Mesendoderm (in vitro differentiated cells): ENCODE results near the gene IQGAP3. TPM values are rescaled to one million over a fixed set of nuclear protein-coding genes. Genes with fewer than 3 reads are reported as not detected.

ENCODE experiments used
- DNase-seq: peaks from one replicate; pipeline ENCODE4 v3.0.0; 2013
- H2AK5ac ChIP-seq: 2 replicates; pipeline ENCODE4 v1.6.1; 2013; ENCODE audit warnings: low read length, inconsistent platforms
- H2BK120ac ChIP-seq: 2 replicates; pipeline ENCODE4 v1.6.1; 2013; ENCODE audit warnings: low read depth, mild to moderate bottlenecking, low read length, moderate library complexity, mixed read lengths
- H2BK15ac ChIP-seq: replicated peaks from 2 replicates; pipeline ENCODE4 v1.6.1; 2013; ENCODE audit warnings: low read depth, mild to moderate bottlenecking, moderate library complexity
- H2BK5ac ChIP-seq: 2 replicates; pipeline ENCODE4 v1.6.1; 2013; ENCODE audit warnings: low read length, inconsistent platforms
- H3K18ac ChIP-seq: 2 replicates; pipeline ENCODE4 v1.6.1; 2013; ENCODE audit warnings: mild to moderate bottlenecking, low read length, mixed read lengths
- H3K23ac ChIP-seq: one replicate; pipeline ENCODE4 v1.6.1; 2013; ENCODE audit warnings: low read length
- H3K27ac ChIP-seq: 2 replicates; pipeline ENCODE4 v1.5.1; 2013; ENCODE audit warnings: low read depth, mild to moderate bottlenecking, inconsistent platforms, low read length, moderate library complexity
- H3K27me3 ChIP-seq: 2 replicates; pipeline ENCODE4 v1.6.1; 2013; ENCODE audit warnings: low read length, control low read depth, mild to moderate bottlenecking, inconsistent platforms; ENCODE audit not compliant: insufficient read depth, poor library complexity
- H3K36me3 ChIP-seq: 2 replicates; pipeline ENCODE4 v1.6.1; 2013; ENCODE audit warnings: low read length, inconsistent platforms; ENCODE audit not compliant: control insufficient read depth, insufficient read depth
- H3K4ac ChIP-seq: one replicate; pipeline ENCODE4 v1.6.1; 2013; ENCODE audit warnings: low read depth, mild to moderate bottlenecking, low read length, moderate library complexity
- H3K4me1 ChIP-seq: 2 replicates; pipeline ENCODE4 v1.6.1; 2013; ENCODE audit warnings: low read depth, low read length, inconsistent platforms; ENCODE audit not compliant: control insufficient read depth
- H3K4me2 ChIP-seq: 2 replicates; pipeline ENCODE4 v1.6.1; 2013; ENCODE audit warnings: low read length
- H3K4me3 ChIP-seq: 2 replicates; pipeline ENCODE4 v1.5.1; 2013; ENCODE audit warnings: mild to moderate bottlenecking, low read length
- H3K56ac ChIP-seq: one replicate; pipeline ENCODE4 v1.6.1; 2013; ENCODE audit warnings: low read length
- H3K79me1 ChIP-seq: 2 replicates; pipeline ENCODE4 v1.6.1; 2013; ENCODE audit warnings: low read length, inconsistent platforms
- H3K79me2 ChIP-seq: 2 replicates; pipeline ENCODE4 v1.6.1; 2013; ENCODE audit warnings: mild to moderate bottlenecking, low read length; ENCODE audit not compliant: control insufficient read depth, insufficient read depth
- H3K9ac ChIP-seq: 2 replicates; pipeline ENCODE4 v1.6.1; 2013; ENCODE audit warnings: low read length, inconsistent platforms
- H4K5ac ChIP-seq: one replicate; pipeline ENCODE4 v1.6.1; 2013; ENCODE audit warnings: low read length
- H4K8ac ChIP-seq: one replicate; pipeline ENCODE4 v1.6.1; 2013; ENCODE audit warnings: low read depth, mild to moderate bottlenecking, control low read depth, low read length, moderate library complexity
- WGBS: extraction: QIAGEN DNeasy Blood & Tissue Kit; methylation state at CpG from one replicate; pipeline ENCODE4 v1.1.7; 2013; ENCODE audit warnings: low lambda C conversion rate, missing lambda C conversion rate; ENCODE audit not compliant: insufficient coverage; ENCODE audit errors: extremely low coverage; 5-methylcytosine and 5-hydroxymethylcytosine counted together
- polyA plus RNA-seq, 2 experiments: library from polyadenylated mRNA; stranded (reverse); fragments of 200-250 nt; gene quantifications; one replicate each; pipeline ENCODE4 v1.2.3, GENCODE V29; 2013

Gene IQGAP3
- polyA plus RNA-seq (2013, experiment 1 of 2), result 9.4 TPM
- polyA plus RNA-seq (2013, experiment 2 of 2), result 9.5 TPM

DNA sequence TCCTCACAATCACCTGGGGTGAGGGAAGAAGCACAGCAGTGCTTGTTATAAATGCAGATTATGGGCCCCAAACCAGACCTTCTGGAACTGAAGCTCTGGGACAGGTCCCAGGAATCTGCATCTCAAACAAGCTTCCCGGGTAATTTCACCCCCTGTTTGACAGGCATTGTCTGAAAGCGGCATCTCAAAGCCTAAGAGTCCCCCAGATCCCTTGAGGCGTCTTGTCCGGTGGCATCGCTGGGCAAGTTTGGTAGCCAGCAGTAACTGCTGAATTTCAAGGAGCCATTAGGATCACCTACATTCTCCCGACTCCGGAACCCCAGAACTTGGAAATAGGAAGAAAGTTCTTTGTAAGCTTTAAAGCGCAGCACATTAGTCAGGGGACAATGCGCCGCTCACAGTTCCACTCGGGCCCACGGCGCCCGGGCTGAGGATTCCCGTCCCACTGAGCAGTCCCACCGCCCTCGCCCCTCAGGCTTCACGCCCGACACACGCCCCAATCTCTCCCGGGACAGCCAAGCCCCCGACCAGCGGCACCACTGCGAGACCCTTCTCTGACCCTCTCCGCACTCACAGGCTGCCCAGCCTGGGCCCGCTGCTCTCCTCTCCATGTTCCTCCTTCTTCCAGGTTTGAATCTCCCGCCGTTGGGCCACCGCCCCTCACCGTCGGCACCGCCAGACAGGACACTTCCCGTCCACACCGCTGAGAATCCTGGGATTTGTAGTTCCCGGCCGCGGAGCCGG lies at the start of gene IQGAP3:
IQGAP3 (minus strand) TSS at position 647 of the 744 bp plus-strand sequence; CDS start at position 611, 36 bp downstream.
- Histone ChIP-seq H3K79me1 (peaks cover 5% of the 10 kb centered on the region), H3K4me2 (peak within 1 kb of the TSS; percentile 26), H3K36me3 (no peaks in the 10 kb centered on the region), H2BK15ac (no peak within 1 kb of the TSS), H3K4ac (no peak within 1 kb of the TSS), H2AK5ac (no peak within 1 kb of the TSS), H2BK120ac (no peak within 1 kb of the TSS), H3K56ac (peak within 1 kb of the TSS; percentile 95), H2BK5ac (no peak within 1 kb of the TSS), H3K4me1 (peaks cover 4% of the 10 kb centered on the region), H3K79me2 (peaks cover 4% of the 10 kb centered on the region), H3K27ac (no peak within 1 kb of the TSS), H3K9ac (peak within 1 kb of the TSS; percentile 83), H4K5ac (no peak within 1 kb of the TSS), H3K23ac (no peak within 1 kb of the TSS), H3K4me3 (peak within 1 kb of the TSS; percentile 75), H4K8ac (no peak within 1 kb of the TSS), H3K27me3 (no peaks in the 10 kb centered on the region), H3K18ac (peak within 1 kb of the TSS; percentile 30)
- DNase-seq, result peak; percentile 90
- WGBS, result no CpG with 5 or more reads among the region's 38 CpGs

GRCh38 chr1:156619582-156619955 lies 47.2 kb upstream of the IQGAP3 start:
- Histone ChIP-seq H3K4me1 (no peaks in the 10 kb centered on the region), H3K27ac (no peak overlapping the region)

GRCh38 chr1:156618853-156619581 lies 46.7 kb upstream of the IQGAP3 start, which contains the start of gene HAPLN2:
Gene HAPLN2, plus strand, starts transcription at chr1:156619415. Its CDS starts 4,076 bp downstream, at chr1:156623491.
- no peaks in the 10 kb centered on the region for H3K4me1 ChIP-seq

More at GRCh38 chr1:156619582-156619955, 47.2 kb upstream of the IQGAP3 start:
- Histone ChIP-seq H3K23ac (no peak overlapping the region), H2BK5ac (no peak overlapping the region), H3K56ac (no peak overlapping the region), H3K79me1 (no peaks in the 10 kb centered on the region), H3K9ac (no peak overlapping the region), H3K4me3 (no peak overlapping the region), H3K4me2 (no peak overlapping the region), H3K4ac (no peak overlapping the region), H4K5ac (no peak overlapping the region), H3K27me3 (peaks cover 14% of the 10 kb centered on the region), H2AK5ac (no peak overlapping the region), H3K36me3 (no peaks in the 10 kb centered on the region), H2BK120ac (no peak overlapping the region), H3K18ac (no peak overlapping the region), H3K79me2 (no peaks in the 10 kb centered on the region), H4K8ac (no peak overlapping the region), H2BK15ac (no peak overlapping the region)
- no peak for DNase-seq
- no CpG with 5 or more reads among the region's 6 CpGs for WGBS

DNA sequence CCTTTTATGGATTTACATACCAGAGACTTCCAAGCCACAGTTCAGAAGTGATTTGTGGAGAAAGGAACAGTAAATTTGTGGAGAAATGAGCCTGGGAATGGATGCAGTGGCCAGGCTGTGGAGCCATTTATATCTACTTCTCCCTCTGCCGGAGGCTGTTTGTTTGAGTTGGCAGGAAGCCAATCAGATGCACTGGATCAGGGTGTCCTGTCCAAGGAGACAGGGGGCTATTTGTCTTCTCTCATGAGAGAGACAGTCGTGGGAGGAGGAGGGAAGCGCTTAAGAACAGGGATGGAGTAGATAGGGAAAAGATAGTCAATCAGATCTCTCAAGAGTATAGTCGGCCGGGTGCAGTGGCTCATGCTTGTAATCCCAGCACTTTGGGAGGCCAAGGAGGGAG lies 44.1 kb upstream of the IQGAP3 start:
- no peak overlapping the region for H2AK5ac ChIP-seq
- no peak overlapping the region for H4K5ac ChIP-seq
- no peaks in the 10 kb centered on the region for H3K79me1 ChIP-seq
- no peak overlapping the region for H3K4me3 ChIP-seq
- H2BK15ac ChIP-seq, result no peak overlapping the region
- peak; percentile 11 for DNase-seq
- WGBS, result no CpG with 5 or more reads among the region's 5 CpGs
- no peak overlapping the region for H3K4ac ChIP-seq
- H2BK5ac ChIP-seq, result no peak overlapping the region
- H2BK120ac ChIP-seq, result no peak overlapping the region
- no peak overlapping the region for H3K56ac ChIP-seq
- no peak overlapping the region for H3K9ac ChIP-seq
- no peaks in the 10 kb centered on the region for H3K4me1 ChIP-seq
- H3K79me2 ChIP-seq, result no peaks in the 10 kb centered on the region
- H3K27me3 ChIP-seq, result peaks cover 2% of the 10 kb centered on the region
- H4K8ac ChIP-seq, result no peak overlapping the region
- no peaks in the 10 kb centered on the region for H3K36me3 ChIP-seq
- H3K18ac ChIP-seq, result no peak overlapping the region
- H3K23ac ChIP-seq, result no peak overlapping the region
- H3K27ac ChIP-seq, result no peak overlapping the region
- H3K4me2 ChIP-seq, result no peak overlapping the region

More at GRCh38 chr1:156618853-156619581, 46.7 kb upstream of the IQGAP3 start, which contains the start of gene HAPLN2:
- Histone ChIP-seq H3K79me1 (no peaks in the 10 kb centered on the region), H3K79me2 (no peaks in the 10 kb centered on the region), H2AK5ac (no peak within 1 kb of the TSS), H2BK15ac (no peak within 1 kb of the TSS), H3K4me3 (no peak within 1 kb of the TSS), H3K36me3 (no peaks in the 10 kb centered on the region), H4K8ac (no peak within 1 kb of the TSS), H3K18ac (no peak within 1 kb of the TSS), H2BK120ac (no peak within 1 kb of the TSS), H3K4ac (no peak within 1 kb of the TSS), H3K4me2 (no peak within 1 kb of the TSS), H3K56ac (no peak within 1 kb of the TSS), H2BK5ac (no peak within 1 kb of the TSS), H3K23ac (no peak within 1 kb of the TSS), H3K9ac (no peak within 1 kb of the TSS), H3K27ac (no peak within 1 kb of the TSS), H3K27me3 (peaks cover 12% of the 10 kb centered on the region), H4K5ac (no peak within 1 kb of the TSS)
- peak; percentile 67 for DNase-seq
- WGBS, result no CpG with 5 or more reads among the region's 7 CpGs

- no peak overlapping the region for H3K56ac ChIP-seq
- H3K79me1 ChIP-seq, result no peaks in the 10 kb centered on the region
- no peak overlapping the region for H3K4me3 ChIP-seq
- no peak for DNase-seq
- no peak overlapping the region for H2BK5ac ChIP-seq
- no peak overlapping the region for H3K27ac ChIP-seq
- H3K23ac ChIP-seq, result no peak overlapping the region
- no peak overlapping the region for H4K8ac ChIP-seq
- H3K4me1 ChIP-seq, result no peaks in the 10 kb centered on the region
- WGBS, result no CpG with 5 or more reads among the region's 4 CpGs
- no peak overlapping the region for H4K5ac ChIP-seq
- H3K18ac ChIP-seq, result no peak overlapping the region
- no peak overlapping the region for H3K4ac ChIP-seq
- H2AK5ac ChIP-seq, result no peak overlapping the region
- no peak overlapping the region for H2BK120ac ChIP-seq
- no peaks in the 10 kb centered on the region for H3K36me3 ChIP-seq
- H2BK15ac ChIP-seq, result no peak overlapping the region
- H3K27me3 ChIP-seq, result peaks cover 2% of the 10 kb centered on the region
- no peak overlapping the region for H3K9ac ChIP-seq
- no peak overlapping the region for H3K4me2 ChIP-seq
- no peaks in the 10 kb centered on the region for H3K79me2 ChIP-seq
Observed at GRCh38 chr1:156615946-156616345, 43.6 kb upstream of the IQGAP3 start.
